ENCODE measurements around the gene TSGA10. TPM values are rescaled to one million over a fixed set of nuclear protein-coding genes. Genes with fewer than 3 reads are reported as not detected.

The TSGA10 gene
- total RNA-seq, 2 experiments from 2014 or later: 10.6 to 11.0 TPM

DNA sequence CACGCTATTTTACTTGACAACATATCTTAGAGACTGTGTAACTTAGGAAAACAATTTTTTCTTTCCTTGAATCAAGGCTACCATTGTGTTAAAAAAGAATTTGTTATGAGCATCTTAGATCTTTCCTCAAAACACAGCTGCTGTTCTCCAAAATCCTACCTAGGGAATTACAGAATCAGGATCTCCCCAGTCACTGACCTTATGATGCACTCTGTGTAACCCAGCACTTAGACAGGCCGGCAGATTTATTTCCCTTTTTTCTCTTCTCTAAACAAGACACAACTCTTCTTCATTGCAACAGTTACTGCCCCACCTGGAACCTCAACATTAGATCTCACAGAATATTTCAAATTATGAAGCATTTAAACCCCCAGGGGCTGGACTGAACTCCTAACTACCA is 26.8 kb downstream of the TSGA10 start:
- Mint-ChIP-seq H3K4me3 (no peak overlapping the region), H3K4me1 (ENCODE audit: low read depth) (no peaks in the 10 kb centered on the region), H3K27me3 (no peaks in the 10 kb centered on the region), H3K27ac (no peak overlapping the region), H3K36me3 (ENCODE audit: low read depth) (peaks cover 88% of the 10 kb centered on the region), H3K9me3 (peaks cover 18% of the 10 kb centered on the region)
- ATAC-seq (ENCODE audit: poor library complexity): no peak
- H3K4me1 ChIP-seq (ENCODE audit: insufficient read depth, low read length): no peaks in the 10 kb centered on the region
- ChIA-PET POLR2A (interaction anchor here (1.6 kb wide), 1 partner anchor 13 kb away, joined by 5 read pairs; the partner anchor contains the start of gene C2orf15), CTCF (no interaction called here)
- no peak overlapping the region for H3K27ac ChIP-seq (ENCODE audit: low read depth in 1 of 2, low read length in 2 of 2)
- no peaks in the 10 kb centered on the region for H3K27me3 ChIP-seq (ENCODE audit: control insufficient read depth in 1 of 2, insufficient read depth in 2 of 2, low read length in 2 of 2)
- TF ChIP-seq CTCF (IDR thresholded peaks at IDR 0.05): no peak
- intact Hi-C loops (cut with DNase I, micrococcal nuclease): no loop called here
- H3K36me3 ChIP-seq (ENCODE audit: insufficient read depth, low read length): peaks cover 6% of the 10 kb centered on the region
- H3K9me3 ChIP-seq (ENCODE audit: control insufficient read depth in 1 of 2, insufficient read depth in 1 of 2, low read length in 2 of 2): peaks cover 15 to 25% of the 10 kb centered on the region in 2 experiments
- no peak for DNase-seq
- H3K4me3 ChIP-seq (ENCODE audit: low read length): no peak overlapping the region

DNA sequence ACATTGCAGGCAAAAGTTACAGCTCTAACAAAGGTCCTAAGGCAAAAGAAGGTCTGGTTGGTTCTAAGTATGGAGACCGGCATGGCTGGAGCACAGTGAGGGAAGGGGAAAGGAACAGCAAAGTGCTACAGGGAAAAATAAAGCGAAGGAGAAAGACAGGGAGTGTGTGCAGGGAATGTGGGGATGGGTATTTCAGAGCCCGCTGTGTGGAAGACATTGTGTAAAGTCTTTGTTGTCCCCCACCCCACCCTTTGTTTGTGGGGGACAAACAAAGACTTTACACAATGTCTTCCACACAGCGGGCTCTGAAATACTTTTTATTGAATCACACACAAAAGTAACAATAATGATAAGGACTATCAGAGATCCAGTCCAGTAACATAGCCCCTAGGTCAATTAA is 42.1 kb downstream of the TSGA10 start:
- H3K9me3 ChIP-seq (ENCODE audit: control insufficient read depth in 1 of 2, insufficient read depth in 1 of 2, low read length in 2 of 2): no peaks in the 10 kb centered on the region
- H3K27ac ChIP-seq (ENCODE audit: low read depth in 1 of 2, low read length in 2 of 2): no peak overlapping the region
- H3K4me3 Mint-ChIP-seq: no peak overlapping the region
- H3K4me1 Mint-ChIP-seq (ENCODE audit: low read depth): no peaks in the 10 kb centered on the region
- no peak for DNase-seq
- no peak for TF ChIP-seq CTCF (IDR thresholded peaks at IDR 0.05)
- no peak overlapping the region for H3K4me3 ChIP-seq (ENCODE audit: low read length)
- no peaks in the 10 kb centered on the region for H3K27me3 ChIP-seq (ENCODE audit: control insufficient read depth in 1 of 2, insufficient read depth in 2 of 2, low read length in 2 of 2)
- no peaks in the 10 kb centered on the region for H3K9me3 Mint-ChIP-seq
- H3K27ac Mint-ChIP-seq: no peak overlapping the region
- no peak for ATAC-seq (ENCODE audit: poor library complexity)
- H3K36me3 Mint-ChIP-seq (ENCODE audit: low read depth): no peaks in the 10 kb centered on the region
- H3K36me3 ChIP-seq (ENCODE audit: insufficient read depth, low read length): no peaks in the 10 kb centered on the region
- POLR2A ChIA-PET: no interaction called here
- intact Hi-C loops (cut with DNase I, micrococcal nuclease): no loop called here
- CTCF ChIA-PET: no interaction called here
- no peaks in the 10 kb centered on the region for H3K4me1 ChIP-seq (ENCODE audit: insufficient read depth, low read length)
- H3K27me3 Mint-ChIP-seq: no peaks in the 10 kb centered on the region

DNA sequence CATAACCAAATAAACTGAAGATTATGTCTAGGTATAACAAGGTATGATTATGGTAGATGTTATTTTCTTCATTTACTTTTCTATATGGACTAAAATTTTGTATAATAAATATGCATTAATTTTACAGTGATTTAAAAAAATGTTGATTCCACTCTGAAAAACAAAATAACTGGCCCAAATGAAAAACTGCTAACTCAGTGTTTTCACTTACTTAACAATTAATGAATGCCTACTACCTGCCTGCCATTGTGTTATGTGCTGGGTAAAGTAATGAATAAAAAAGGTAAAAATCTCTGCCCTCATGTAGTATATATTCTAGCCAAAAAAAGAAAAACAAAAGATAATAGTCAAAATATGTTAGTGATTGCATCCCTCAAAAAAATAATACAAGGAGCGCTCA is 42.8 kb downstream of the TSGA10 start:
- no peak overlapping the region for H3K4me3 ChIP-seq (ENCODE audit: low read length)
- Mint-ChIP-seq H3K27me3 (no peaks in the 10 kb centered on the region), H3K4me3 (no peak overlapping the region), H3K4me1 (ENCODE audit: low read depth) (no peaks in the 10 kb centered on the region), H3K9me3 (no peaks in the 10 kb centered on the region), H3K27ac (no peak overlapping the region), H3K36me3 (ENCODE audit: low read depth) (no peaks in the 10 kb centered on the region)
- ChIA-PET POLR2A (no interaction called here), CTCF (no interaction called here)
- H3K27ac ChIP-seq (ENCODE audit: low read depth in 1 of 2, low read length in 2 of 2): no peak overlapping the region
- TF ChIP-seq CTCF (IDR thresholded peaks at IDR 0.05): no peak
- no peaks in the 10 kb centered on the region for H3K4me1 ChIP-seq (ENCODE audit: insufficient read depth, low read length)
- intact Hi-C loops (cut with DNase I, micrococcal nuclease): no loop called here
- no peak for DNase-seq
- no peaks in the 10 kb centered on the region for H3K36me3 ChIP-seq (ENCODE audit: insufficient read depth, low read length)
- no peak for ATAC-seq (ENCODE audit: poor library complexity)
- H3K9me3 ChIP-seq (ENCODE audit: control insufficient read depth in 1 of 2, insufficient read depth in 1 of 2, low read length in 2 of 2): no peaks in the 10 kb centered on the region
- H3K27me3 ChIP-seq (ENCODE audit: control insufficient read depth in 1 of 2, insufficient read depth in 2 of 2, low read length in 2 of 2): no peaks in the 10 kb centered on the region
